NCI-H146 treated with DMSO at 0.1 percent for 48 hours (cell line): ENCODE measurements around the gene NTRK2.
A peak's percentile ranks its signal among the peaks of the same experiment; 100 is the strongest.

ENCODE experiments used
- DNase-seq: peaks from one replicate; lab custom pipeline; 2025; ENCODE audit not compliant: unreplicated experiment; lab: John Stamatoyannopoulos, UW

Gene NTRK2

DNA sequence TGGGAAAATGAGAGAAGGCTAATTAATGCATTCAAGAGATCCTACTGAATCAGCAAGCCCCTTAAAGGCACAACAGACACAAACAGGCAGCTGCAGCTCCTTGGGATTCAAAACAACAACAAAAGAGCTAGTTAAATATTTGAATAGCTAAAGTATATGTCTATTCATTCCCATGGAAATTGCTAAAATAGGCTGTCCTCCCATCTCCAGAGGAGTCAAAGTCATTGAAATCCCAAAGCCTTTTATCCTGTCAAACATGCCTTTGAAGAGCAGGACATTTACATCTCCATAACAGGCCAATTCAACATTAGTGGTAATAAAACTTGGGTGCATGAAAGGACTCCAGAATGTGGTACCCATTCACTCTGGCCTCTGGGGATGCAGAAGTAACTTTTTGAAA is 177.4 kb downstream of the NTRK2 start:
- no peak for DNase-seq

DNA sequence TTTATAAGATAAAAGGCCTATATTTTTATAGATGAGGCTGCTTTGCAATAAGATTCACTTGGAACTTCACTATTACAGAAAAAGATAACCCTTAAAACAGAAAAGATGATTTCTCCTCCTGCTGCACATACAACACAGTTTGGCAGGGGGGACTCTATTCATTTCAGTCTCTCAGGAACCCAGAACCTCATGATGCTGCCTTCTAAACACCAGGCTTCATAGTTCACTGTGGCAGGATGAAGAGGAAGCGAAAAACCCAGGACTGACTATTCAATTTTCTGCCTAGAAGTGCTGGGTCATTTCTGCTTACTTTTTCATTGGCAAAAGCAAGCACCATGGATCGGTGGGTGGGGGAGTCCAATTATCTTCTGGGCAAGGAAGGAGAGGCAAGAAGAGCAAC is 179.5 kb downstream of the NTRK2 start:
- no peak for DNase-seq

DNA sequence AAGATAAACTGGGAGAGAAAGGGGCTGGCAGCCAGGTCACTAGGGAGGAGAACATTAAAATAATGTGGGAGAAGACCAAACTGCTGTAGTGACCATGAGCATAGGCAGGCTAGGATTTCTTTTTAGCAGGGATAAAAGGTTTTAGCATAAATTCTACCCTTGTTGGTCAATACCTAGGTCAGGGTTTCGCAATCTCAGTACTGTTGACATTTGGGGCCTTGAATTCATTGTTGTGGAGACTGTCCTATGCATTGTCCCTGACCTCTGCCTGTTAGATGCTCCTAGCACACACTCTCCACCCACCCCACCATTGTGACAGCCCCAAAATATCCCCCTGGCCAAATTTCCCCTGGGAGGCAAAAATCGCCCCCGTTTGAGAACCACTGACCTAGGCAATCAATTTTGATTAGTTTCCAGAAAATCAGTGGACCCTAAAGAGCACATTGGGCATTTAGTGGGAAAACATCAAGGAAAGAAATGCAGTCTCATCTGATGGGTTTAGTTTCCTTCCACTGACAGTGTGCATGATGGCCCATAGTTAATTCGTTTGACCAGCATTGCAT is 181.4 kb downstream of the NTRK2 start:
- DNase-seq = no peak

DNA sequence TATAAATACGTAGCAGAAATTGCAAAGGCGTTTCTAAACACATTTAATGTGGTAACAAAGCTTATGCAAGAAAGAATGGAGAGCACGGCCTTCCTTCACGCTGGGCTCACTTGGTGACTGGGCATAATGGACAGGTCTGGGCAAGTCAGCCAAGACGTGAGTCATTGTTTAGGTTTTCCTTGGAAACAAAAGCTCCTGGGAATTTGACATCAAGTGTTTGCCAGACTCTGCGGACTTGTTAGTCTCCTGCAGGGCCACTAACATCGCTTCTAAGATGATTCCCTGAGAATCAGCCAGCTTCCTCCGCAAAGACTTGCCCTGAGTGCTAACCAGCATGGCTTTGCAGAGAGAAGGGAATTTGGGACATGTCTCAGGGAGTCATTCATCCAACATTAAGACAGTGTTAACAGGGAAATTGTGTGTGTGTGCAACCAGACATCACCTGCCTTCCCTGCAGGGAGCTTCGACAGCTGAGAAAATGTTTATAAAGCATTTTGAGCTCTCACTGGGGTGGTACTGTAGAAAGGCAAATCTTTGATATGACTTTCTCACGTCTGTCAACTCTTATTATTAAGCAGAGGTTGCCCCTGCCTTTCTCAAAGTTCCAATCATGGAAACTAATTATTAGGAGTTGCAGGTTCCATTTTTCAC is 182.5 kb downstream of the NTRK2 start:
- DNase-seq = peak; percentile 68

DNA sequence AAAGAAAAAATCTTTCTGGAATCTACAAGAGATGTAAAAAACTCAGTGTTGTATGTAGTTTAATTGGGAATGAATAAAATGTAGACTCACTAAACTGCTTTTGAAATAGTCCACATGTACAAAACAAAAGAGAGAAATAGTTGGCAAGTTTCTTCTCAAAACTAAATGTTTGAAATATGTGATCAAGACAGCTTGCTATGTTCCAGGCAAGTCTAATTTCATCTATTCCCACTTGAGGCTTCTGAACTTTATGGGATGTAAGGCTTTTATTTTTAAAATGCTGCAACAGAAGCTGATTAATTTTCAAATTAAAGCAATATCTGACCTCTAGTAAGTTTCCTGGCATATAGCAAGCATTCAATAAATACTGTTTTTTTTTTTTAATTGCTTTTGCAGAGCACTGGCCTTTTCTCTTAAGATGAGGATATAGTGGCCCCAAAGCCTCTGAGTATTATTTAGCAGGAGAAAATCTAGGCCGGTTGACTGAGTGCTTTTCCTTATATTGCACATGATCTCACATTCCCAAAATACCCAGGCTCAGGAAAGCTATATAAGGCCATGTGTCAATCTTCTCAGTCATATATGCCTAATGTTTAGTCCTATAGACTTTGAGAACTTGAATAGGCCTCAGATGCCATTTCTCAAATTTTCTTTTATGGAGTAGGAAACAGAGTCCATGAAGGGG is 183.2 kb downstream of the NTRK2 start:
- DNase-seq = no peak

DNA sequence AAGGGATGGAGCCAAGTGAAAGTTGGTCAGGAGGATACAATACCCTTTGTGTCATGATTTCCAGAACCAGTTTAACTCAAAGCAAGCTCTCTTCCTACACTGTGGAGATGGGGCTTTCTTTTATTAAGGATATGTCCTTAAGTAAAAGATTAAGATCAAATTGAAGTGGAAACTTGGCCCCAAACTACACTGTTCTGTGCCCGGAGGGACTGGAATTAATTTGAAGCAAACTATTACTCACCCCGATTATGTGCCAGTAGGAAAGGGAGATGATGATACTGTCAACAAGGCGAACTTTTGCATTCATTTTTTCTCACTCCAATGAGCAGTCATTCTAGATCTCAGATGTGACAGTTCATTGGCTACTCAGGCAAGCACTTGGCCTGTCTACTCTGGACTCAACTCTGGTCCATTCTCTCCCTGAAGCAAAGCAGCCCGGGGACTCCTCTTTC is 186.7 kb downstream of the NTRK2 start:
- no peak for DNase-seq

DNA sequence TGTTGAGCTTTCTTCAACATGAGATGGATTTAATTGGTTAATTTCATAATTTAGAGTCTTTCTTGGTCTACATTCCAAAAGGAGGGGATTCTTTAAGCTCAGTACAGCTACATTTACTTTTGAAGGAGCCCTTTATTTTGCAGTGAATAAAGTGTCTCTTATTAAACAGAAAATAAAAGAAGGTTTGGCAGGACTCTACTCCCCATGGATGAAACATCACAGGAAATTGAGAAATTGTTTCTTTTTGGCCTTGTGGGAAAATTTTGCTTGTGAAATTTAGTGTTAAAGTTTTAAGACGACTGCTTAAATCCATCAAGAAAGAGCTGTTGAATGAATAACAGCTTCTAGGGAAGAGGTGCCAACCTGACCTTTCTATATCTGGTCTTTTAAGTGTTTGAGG is 187.7 kb downstream of the NTRK2 start:
- DNase-seq = no peak

DNA sequence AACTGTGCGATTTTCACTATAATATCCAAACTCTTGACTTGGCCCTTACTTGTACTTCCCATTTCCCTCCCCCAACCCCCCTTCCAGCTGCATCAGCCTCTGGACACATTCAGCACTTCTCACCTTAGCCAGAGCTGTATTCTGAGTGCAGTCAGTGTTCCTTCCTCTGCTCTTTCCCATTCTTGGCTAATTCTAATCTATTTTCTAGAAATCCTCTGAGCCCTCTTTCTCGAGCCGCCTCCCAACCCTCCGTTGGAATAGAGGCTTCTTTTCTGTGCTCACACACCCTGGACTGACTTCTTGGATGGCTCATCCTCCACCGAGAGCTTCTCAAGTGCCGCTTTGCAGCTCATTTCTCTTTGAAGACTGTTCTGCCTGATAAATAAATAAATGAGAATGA is 188.8 kb downstream of the NTRK2 start:
- DNase-seq = no peak

DNA sequence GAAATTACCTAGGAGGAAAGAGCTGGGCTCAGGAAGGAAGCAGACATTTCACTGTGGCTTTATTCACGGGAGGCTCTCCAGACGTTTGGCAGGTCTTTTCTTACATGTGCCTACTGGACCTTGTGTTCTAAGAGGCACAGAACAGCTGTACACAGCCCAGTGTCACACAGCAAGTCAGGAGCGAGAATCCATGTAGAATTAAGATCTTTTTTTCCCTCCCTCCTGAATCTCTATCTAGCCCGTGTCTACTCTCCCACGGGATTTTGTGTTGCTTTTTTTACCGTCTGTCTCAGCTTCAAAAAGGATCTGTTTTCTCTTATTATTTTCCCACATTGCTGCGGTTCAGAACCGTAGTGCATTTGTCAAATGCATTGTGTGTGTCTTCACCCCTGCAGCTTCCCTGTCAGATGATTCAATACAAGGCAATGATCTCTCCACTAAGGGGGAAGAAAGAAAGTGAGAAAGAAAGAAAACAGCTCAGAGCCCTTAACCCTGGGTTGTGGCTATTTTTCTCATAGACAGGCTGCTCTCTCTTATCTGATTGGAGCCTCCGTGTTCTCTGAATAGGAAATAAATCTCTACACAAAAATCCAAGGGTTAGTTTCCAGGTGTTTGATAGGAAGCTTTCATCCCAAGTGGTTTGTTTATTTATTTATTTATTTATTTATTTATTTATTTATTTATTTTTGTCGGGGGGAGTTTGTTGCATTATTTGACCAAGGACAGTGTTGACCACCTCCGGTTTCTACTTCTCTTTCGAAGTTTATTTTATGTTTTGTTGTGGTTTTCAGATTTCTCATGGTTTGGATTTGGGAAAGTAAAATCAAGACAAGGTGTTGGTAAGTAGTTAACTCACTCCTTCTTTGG is 191.0 kb downstream of the NTRK2 start:
- no peak for DNase-seq

DNA sequence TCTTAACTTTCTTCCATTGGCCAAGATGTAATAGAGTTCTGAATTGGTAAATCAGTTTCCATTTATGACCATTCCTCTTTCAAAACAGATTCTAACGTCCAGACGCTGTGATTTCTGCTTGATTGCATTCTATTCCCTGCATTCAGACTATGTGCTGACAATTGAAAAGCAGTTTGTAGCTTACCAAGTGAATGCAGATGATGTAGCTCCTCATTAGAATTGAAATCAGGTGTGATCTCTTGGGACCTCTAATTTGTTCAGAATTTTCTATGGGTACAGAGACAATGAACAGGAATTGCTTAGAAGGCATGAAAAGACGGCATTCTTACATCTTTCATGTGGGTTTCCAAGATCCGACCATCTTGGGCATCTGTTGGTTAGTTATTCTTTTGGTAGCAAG is 191.9 kb downstream of the NTRK2 start:
- DNase-seq = no peak

DNA sequence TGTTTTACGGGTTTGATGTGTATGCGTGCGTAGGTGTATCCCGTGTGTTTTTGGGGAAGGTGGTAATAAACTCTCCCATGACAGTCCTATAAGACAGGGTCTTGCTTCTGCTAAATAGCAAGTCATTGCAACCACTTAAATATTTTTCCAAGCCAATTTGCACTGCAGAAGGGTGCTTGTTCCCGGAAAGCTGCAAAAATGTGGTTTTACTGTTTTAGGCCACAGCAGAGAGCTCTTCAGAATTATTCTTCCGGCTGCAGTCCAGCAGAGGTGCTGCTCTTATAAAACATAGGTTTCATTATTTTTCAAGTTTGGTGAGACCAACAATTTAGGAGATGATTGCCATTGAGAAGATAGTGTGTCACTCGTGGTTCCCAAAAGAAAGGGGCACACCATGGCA is 192.8 kb downstream of the NTRK2 start:
- DNase-seq = no peak

DNA sequence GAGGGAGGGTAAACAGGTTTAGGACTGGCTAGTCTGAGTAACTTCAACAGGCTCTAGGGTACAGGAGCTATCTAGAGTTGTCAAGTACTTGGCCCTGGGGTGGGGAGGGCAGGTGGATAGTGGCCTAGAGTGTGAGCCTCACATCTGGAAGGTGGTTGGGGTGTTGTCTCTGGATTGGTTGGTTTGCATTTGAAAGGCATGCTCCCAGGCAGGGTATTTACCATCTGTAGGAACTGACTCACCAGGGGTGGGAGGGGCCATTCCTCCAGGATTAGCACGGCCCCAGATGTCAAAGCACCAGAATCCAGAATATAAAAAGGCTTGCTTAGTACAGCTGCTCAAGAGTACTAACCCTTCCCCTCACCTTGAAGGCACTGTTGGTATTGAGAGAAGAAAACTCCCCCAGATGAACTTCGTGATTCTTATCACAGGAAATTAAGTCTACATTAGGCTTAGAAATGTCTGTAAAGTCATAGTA is 193.3 kb downstream of the NTRK2 start:
- DNase-seq = no peak

DNA sequence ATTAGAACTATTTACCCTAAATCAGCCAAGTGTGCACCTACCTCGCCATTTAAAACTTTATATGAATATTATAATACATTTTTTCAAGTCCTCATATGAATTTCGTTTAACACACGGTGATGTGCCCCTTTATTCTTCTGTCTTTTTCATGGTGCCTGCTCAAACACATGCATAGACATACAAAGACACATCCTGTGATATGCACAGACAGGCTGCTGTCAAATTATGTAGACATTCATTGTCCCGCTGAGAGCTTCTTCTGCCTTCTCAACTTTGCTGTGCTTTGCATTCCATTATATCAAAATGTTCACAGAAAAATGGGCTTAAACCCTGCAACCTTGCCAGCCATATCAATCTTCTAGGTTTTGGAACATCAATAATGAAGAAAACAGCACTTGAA is 193.8 kb downstream of the NTRK2 start:
- DNase-seq = no peak

DNA sequence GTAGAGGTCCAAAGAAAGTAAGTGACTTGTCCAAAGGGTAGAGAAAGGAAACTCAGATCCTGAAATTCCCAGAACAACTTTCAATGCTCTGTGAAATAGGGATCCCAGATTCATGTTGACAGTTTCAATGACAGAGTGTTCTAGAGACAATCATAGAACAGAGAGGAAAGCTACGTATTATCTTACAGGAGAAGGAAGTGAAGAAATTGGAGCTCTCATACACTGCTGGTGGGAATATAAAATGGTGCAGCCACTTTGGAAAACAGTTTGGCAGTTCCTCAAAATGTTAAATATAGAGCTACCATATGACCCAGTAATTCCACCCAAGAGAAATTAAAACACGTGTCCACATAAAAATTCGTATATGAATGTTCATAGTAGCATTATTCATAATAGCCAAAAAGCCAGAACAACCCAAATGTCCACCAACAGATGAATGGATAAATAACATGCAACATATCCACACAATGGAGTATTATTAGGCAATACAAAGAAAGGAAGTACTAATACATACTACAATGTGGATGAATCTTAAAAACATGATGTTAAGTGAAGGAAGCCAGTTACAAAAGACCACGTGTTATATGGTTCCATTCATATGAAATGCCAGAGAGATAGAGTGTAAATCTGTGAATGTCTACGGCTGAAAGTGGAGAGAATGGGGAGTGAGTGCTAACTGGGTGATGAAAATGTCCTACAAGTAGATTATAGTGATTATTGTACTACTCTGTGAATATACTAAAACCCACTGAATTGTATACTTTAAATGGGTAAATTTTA is 197.1 kb downstream of the NTRK2 start:
- no peak for DNase-seq

DNA sequence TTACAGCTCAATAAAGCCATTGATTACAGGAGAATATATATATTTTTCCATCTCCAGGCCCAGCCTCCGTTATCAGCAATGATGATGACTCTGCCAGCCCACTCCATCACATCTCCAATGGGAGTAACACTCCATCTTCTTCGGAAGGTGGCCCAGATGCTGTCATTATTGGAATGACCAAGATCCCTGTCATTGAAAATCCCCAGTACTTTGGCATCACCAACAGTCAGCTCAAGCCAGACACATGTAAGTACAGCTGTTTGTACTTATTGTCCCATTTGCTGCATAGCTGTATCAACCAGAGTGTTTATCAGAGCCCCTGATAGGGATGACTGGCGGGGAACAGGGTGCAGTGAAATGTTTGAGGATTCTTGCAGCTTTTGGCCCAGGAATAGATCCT is 197.7 kb downstream of the NTRK2 start:
- no peak for DNase-seq

DNA sequence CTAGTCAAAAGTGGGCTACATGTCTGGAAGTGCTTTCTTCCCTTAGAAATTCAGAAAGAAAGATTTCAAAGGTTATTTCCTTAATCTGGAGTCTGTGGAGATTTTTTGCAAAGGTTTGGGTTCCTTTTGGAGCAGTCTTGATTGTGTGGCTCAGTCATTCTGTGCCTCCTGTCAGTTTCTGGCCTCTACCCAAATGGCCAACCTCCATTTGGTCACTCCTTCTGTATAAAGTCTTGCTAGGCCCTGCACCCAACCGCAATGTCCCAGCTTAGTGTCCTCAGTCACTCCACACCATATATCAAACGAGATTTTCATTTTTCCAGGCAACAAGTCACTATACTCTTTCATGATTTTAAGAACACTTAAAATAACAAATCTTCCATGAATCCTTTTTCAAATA is 199.6 kb downstream of the NTRK2 start:
- DNase-seq = no peak

DNA sequence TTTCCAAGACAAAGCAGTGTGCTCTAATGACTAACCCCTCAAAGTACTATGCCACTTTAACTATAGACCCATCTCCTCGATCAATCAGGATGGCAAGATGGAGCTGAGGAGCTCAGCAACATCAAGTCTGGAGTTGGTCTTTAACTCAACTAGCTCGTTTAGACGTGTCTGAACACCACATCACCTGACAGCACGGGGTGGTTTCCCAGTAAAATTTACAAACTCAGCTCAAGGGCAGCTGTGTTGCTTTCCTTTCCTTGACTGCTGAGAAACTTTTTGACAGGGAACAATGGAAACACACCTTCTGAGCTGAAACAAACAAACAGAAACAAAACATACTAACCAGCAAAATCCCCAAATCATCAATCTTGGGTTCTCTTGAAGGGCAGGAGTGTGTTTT is 202.5 kb downstream of the NTRK2 start:
- no peak for DNase-seq

DNA sequence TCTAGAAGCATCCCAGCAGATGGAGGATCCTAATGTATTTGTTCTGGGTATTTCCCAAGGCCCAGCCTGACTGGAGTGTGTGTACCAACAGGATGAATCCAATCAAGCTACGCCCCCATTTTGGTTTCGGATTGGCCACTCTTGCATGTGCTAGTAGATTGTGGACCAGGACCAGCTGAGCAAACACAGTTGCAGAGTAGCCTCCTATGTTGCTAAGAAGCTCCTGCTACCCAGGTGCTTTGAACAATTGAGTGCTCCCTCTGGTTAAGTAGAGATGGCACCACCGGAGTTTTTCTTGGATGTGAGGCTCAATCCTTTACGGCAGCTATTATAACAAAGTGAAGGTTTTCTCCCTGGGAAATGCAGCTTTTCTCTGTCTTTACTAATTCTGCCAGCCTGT is 204.5 kb downstream of the NTRK2 start:
- peak; percentile 83 for DNase-seq

DNA sequence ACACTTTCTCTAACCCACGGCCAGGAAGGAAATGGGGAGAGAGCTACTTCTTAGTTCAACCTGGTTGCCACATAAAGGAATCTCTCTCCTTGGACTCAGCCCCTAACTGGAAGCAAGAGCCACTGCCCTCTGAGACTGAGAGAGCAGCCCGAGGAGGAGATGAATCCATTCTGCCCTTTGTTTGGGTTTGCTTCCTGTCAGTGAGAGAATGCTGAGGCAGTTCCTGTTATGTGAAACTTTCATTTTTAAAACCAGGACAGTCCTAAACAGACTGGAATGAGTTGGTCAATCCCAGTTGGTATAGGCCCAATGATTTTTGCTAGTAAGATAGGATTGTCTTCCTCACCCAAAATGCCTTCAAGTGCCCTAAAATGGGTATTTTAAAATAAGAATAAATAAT is 205.1 kb downstream of the NTRK2 start:
- no peak for DNase-seq

DNA sequence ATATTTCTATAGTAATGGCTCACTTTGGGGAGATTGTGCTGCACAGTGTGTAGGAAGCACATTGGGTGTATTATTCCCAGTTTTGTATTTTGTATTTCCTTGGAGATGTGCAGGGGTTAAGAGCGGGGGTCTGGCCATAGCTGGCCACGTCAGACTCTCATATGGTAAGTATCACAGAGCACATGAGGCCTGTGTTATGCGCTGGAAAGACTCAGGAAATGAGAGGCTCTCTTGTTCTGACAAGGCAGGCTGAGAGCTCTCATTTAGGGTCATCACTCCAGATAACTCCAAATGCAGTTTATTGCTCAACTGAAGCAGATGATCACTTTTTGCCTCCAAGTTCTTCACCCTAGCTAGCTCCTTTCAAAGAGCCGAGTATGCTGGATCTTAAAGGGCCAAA is 205.7 kb downstream of the NTRK2 start:
- DNase-seq = no peak

DNA sequence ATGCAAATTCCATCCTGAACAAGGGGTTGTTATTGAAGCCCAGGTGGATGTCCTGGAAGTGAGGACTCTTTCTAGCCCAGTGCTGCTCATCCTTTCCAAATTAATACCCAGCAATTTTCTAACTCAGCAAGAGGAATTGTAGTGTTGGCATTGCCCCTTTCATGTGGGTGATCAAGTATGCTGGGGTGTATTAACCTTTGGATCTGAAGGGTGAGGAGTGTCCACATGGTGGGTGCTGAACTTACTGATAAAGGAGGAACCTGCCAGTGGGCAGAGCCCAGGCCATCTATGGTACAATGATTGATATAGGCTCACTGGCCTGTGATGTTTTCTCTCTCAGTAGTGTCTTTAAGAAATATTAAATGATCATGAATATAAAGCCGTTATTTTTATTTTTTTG is 210.1 kb downstream of the NTRK2 start:
- no peak for DNase-seq
